T-helper 2 cell treated with Interferon-gamma antibody and Interleukin-4, amounts not matched to agents 100 ng/mL and 5 ng/mL, for 36 hours (primary cell): ENCODE results near the gene LMAN2L. TPM values are rescaled to one million over a fixed set of nuclear protein-coding genes. Genes with fewer than 3 reads are reported as not detected.

ENCODE experiments used
- intact Hi-C: fragments of 100-400 bp; cut with micrococcal nuclease; formaldehyde crosslinking; loops from one replicate; pipeline ENCODE4 v1.15.1; 2023
- total RNA-seq: library from RNA; stranded (reverse); gene quantifications from 2 replicates; pipeline ENCODE4 v1.2.3, GENCODE V29; 2022

LMAN2L gene
- total RNA-seq, 1 donor from 2014 or later, result 10.5 TPM

DNA sequence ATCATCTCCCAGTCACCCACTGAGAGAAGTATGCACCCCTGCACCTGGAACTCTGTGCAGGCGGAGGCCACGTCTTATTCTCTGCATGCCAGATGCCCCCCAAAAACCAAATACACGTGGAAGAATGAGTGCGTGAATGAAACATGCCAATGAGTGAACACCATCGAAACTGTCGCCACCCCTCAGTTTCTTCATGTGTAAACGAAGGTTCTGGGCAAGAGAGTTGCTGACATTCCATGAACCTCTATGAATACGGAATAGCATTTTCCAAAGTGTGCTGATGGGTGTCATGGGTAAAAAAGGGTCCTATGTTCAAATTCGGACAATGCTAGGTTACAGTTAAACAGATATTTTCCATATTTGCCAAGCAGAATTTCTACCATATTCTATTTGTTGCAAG lies 77.5 kb downstream of the LMAN2L start:
- intact Hi-C loops, result no loop called here

DNA sequence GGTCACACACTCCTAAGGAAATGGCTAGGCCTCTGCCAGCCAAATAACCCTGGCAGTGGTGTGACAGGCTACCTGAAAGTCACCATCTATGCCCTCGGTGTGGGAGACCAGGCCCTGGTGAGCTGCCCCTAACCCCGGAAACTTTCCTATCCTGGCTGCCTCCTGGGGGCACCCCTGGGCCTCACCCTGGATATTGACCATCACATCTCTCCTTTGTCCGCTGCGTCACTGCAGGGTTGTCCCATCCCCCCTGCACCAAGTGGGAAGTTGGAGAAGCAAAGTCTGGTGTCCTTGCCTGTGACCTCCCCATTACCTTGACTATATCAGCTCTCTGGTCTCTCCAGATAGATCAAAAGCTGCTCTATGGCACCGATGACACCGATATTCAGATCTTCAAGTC lies 78.5 kb downstream of the LMAN2L start:
- intact Hi-C loops, result no loop called here

DNA sequence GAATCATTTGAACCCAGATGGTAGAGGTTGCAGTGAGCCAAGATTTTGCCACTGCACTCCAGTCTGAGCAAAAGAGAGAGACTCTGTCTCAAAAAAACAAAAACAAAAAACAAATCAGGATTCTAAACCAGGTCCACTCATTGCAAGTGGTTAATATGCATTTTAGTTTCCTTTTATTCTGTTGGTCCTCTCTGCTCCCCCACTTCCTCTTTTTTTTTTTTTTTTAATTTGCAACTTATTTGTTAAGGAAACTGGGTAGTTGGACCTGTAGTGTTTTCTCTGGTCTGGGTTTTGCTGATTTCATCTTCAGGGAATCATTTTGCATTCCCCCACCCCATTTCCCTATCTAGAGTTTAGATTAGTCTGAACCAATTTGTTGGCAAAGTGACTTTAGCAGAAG lies 83.3 kb downstream of the LMAN2L start:
- intact Hi-C loops, result no loop called here

Other genes with a start within 250 kb of the LMAN2L start
- gene NEURL3, start 234.7 kb downstream of the LMAN2L start, total RNA-seq, result 0.16 TPM in 1 of 2 replicates, not detected in the other
- gene ARID5A, start 203.3 kb downstream of the LMAN2L start, total RNA-seq, result 53.6 and 56.7 TPM in 2 replicates
- 56.1 and 56.5 TPM in 2 replicates for gene KANSL3, start 101.8 kb downstream of the LMAN2L start, total RNA-seq
- gene FER1L5, start 97.3 kb downstream of the LMAN2L start, total RNA-seq, result not detected in 2 replicates
- 8.3 and 9.5 TPM in 2 replicates for gene CNNM4, start 20.8 kb upstream of the LMAN2L start, total RNA-seq
- gene CNNM3, start 76.2 kb upstream of the LMAN2L start, total RNA-seq, result 29.9 and 31.1 TPM in 2 replicates
- 13.4 and 15.0 TPM in 2 replicates for gene ANKRD23, start 104.0 kb upstream of the LMAN2L start, total RNA-seq
- gene ANKRD39, start 118.0 kb upstream of the LMAN2L start, total RNA-seq, result 36.4 and 38.0 TPM in 2 replicates
- 27.4 and 29.7 TPM in 2 replicates for gene SEMA4C, start 130.0 kb upstream of the LMAN2L start, total RNA-seq
- gene FAM178B, start 246.5 kb upstream of the LMAN2L start, total RNA-seq, result 0.34 and 0.61 TPM in 2 replicates